ENCODE data around the gene OR52K2. TPM values are rescaled to one million over a fixed set of nuclear protein-coding genes. Genes with fewer than 3 reads are reported as not detected.

OR52K2 gene
- total RNA-seq, 4 donors from 2014 or later: not detected

DNA sequence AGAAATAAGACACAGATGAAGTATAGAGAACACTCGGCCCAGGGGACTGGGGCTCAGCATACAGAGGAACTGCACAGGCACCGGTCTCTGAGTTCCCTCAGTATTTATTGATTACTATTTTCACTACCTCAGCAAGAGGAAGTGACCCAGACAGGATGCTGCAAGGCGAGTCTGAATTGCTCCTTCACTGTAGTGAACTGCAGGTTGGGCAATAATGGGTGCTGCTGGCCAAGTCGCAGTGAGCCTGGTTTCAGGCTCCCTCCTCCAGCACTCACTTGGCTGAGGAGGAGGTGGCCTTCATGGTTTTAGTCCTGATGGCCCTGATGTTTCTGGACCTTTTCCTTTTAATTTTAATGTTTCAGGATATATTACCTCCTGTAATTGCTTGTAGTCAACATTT lies 10.4 kb downstream of the OR52K2 start:
- H3K4me1 ChIP-seq: peaks cover 0 to 9% (median 3%) of the 10 kb centered on the region in 4 donors
- H3K27me3 ChIP-seq: no peaks in the 10 kb centered on the region
- no peak for TF ChIP-seq EP300 (IDR thresholded peaks at IDR 0.05; ENCODE audit: low read depth)
- TF ChIP-seq, protein P1, sequence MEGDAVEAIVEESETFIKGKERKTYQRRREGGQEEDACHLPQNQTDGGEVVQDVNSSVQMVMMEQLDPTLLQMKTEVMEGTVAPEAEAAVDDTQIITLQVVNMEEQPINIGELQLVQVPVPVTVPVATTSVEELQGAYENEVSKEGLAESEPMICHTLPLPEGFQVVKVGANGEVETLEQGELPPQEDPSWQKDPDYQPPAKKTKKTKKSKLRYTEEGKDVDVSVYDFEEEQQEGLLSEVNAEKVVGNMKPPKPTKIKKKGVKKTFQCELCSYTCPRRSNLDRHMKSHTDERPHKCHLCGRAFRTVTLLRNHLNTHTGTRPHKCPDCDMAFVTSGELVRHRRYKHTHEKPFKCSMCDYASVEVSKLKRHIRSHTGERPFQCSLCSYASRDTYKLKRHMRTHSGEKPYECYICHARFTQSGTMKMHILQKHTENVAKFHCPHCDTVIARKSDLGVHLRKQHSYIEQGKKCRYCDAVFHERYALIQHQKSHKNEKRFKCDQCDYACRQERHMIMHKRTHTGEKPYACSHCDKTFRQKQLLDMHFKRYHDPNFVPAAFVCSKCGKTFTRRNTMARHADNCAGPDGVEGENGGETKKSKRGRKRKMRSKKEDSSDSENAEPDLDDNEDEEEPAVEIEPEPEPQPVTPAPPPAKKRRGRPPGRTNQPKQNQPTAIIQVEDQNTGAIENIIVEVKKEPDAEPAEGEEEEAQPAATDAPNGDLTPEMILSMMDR (IDR thresholded peaks at IDR 0.05): no peak
- no peak for TF ChIP-seq POLR2AphosphoS5 (IDR thresholded peaks at IDR 0.05)
- in situ Hi-C loops (cut with MboI; ENCODE audit: low pct_ligation_motif_present in 1 of 4, low pct_unique_long_range_greater_than_20kb in 1 of 4, low sequenced_read_pairs in 3 of 4): no loop called here
- 9 to 30% methylated on average over 4 of the region's 4 CpGs for WGBS, 2 donors (ENCODE audit: low coverage in 1 of 2)
- H3K27ac ChIP-seq: no peak overlapping the region
- H3K9me3 ChIP-seq: peaks cover 2 to 3% of the 10 kb centered on the region in 2 donors
- peak; percentile 17 for DNase-seq
- intact Hi-C loops (cut with DNase I; ENCODE audit: low total_unique reads): no loop called here
- H3K4me3 ChIP-seq: no peak overlapping the region
- no peaks in the 10 kb centered on the region for H3K36me3 ChIP-seq

GRCh38 chr11:4460151-4460550 lies 11.1 kb downstream of the OR52K2 start:
- no peak for DNase-seq
- 95 to 100% methylated on average over 2 to 4 of the region's 4 CpGs for WGBS, 2 donors (ENCODE audit: low coverage in 1 of 2)
- Histone ChIP-seq H3K9me3 (peaks cover 8 to 9% of the 10 kb centered on the region in 2 donors), H3K4me3 (no peak overlapping the region), H3K36me3 (no peaks in the 10 kb centered on the region), H3K27me3 (no peaks in the 10 kb centered on the region), H3K4me1 (peaks cover 0 to 9% (median 3%) of the 10 kb centered on the region in 4 donors), H3K27ac (no peak overlapping the region)
- TF ChIP-seq POLR2AphosphoS5 (IDR thresholded peaks at IDR 0.05): no peak
- TF ChIP-seq EP300 (IDR thresholded peaks at IDR 0.05; ENCODE audit: low read depth): no peak
- no peak for TF ChIP-seq POLR2A (IDR thresholded peaks at IDR 0.05)
- TF ChIP-seq, protein P1 (IDR thresholded peaks at IDR 0.05): no peak
- in situ Hi-C loops (cut with MboI; ENCODE audit: low pct_ligation_motif_present in 1 of 4, low pct_unique_long_range_greater_than_20kb in 1 of 4, low sequenced_read_pairs in 3 of 4): no loop called here
- intact Hi-C loops (cut with DNase I; ENCODE audit: low total_unique reads): no loop called here

DNA sequence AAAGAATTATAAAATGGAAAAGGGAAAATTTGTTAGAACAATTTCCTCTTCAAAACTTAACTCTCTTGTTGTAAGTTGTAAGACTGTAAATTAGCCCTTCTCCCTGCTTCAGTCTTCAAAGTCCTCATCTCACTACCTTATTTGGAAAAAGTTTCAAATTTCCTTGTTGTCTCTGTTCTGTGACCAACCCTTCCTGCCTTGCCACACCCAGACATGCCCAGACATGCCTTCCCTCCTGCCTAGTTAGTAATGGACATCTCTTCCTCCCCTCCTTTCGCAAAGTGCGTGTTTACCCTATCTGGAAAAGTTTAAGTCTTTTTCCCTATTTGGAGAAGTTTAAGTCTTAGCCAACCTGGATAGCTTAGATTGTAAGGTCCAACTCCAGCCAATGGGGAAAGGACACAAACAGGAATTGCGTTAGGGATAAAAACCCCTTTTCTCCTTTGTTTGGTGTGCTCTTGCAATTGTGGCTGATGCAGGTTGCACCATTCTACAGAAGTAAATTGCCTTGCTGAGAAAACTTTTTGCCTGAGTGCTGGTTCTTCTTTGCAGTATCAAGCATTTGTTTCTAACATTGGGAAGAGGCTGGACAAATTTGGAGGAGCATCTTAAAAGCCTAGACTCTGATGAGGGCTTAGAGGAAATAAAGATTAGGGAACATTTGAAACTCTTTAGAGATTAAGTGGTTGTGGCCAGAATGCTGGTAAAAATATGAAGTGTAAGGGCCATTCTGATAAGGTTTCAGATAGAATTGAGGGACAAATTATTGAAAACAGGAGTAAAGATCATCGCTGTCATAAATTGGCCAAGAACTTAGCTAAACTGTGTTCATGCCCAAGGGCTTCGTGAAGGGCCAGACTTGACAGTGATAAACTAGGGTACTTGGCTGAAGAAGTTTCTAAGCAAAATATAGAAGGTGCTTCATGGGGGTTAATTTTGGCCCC lies 15.4 kb downstream of the OR52K2 start:
- WGBS, 2 donors (ENCODE audit: low coverage in 1 of 2): 89 to 94% methylated on average over 3 to 5 of the region's 5 CpGs

DNA sequence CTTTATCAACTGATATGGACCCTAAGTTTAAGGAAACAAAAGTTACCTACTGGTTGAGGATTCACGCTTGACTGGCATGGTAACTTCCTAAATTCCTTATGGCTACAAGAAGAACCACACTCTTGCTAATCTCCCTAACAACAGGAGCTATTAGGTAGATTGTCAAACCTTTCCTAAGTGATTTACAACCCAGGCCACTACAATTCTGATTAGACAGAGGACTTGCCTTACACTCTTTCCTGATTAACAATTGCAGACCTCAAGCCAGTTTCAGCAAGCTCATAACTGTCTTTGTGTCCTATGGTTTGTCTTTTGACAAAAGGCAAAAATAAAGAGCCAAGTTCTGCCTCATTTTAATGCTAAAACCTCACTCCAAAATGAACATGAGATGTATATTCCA lies 16.3 kb downstream of the OR52K2 start:
- TF ChIP-seq, protein P1 (IDR thresholded peaks at IDR 0.05): no peak
- TF ChIP-seq POLR2AphosphoS5 (IDR thresholded peaks at IDR 0.05) (no peak), POLR2A (IDR thresholded peaks at IDR 0.05) (no peak), EP300 (IDR thresholded peaks at IDR 0.05; ENCODE audit: low read depth) (no peak)
- Histone ChIP-seq H3K4me3 (no peak overlapping the region), H3K4me1 (no peaks in the 10 kb centered on the region), H3K27ac (no peak overlapping the region), H3K27me3 (no peaks in the 10 kb centered on the region), H3K36me3 (no peaks in the 10 kb centered on the region), H3K9me3 (peaks cover 9% of the 10 kb centered on the region in 2 donors)
- no peak for DNase-seq
- intact Hi-C loops (cut with DNase I; ENCODE audit: low total_unique reads): no loop called here
- WGBS, 2 donors (ENCODE audit: low coverage in 1 of 2): 94% methylated on average over 1 of the region's 1 CpG; no CpG with 5 or more reads in 1 of the 2 donors
- in situ Hi-C loops (cut with MboI; ENCODE audit: low pct_ligation_motif_present in 1 of 4, low pct_unique_long_range_greater_than_20kb in 1 of 4, low sequenced_read_pairs in 3 of 4): no loop called here

More for the DNA sequence above, 15.4 kb downstream of the OR52K2 start:
- intact Hi-C loops (cut with DNase I; ENCODE audit: low total_unique reads): no loop called here
- H3K36me3 ChIP-seq: no peaks in the 10 kb centered on the region
- TF ChIP-seq, protein P1 (IDR thresholded peaks at IDR 0.05): no peak
- no peak for TF ChIP-seq POLR2A (IDR thresholded peaks at IDR 0.05)
- in situ Hi-C loops (cut with MboI; ENCODE audit: low pct_ligation_motif_present in 1 of 4, low pct_unique_long_range_greater_than_20kb in 1 of 4, low sequenced_read_pairs in 3 of 4): no loop called here
- no peak for DNase-seq
- no peak overlapping the region for H3K4me3 ChIP-seq
- no peak overlapping the region for H3K27ac ChIP-seq
- H3K4me1 ChIP-seq: peaks cover 0 to 4% (median 0%) of the 10 kb centered on the region in 4 donors
- H3K9me3 ChIP-seq: peaks cover 9% of the 10 kb centered on the region in 2 donors
- H3K27me3 ChIP-seq: no peaks in the 10 kb centered on the region

All from transverse colon (tissue), 4 donors.